ENCODE data around the gene RND3.

Gene RND3

DNA sequence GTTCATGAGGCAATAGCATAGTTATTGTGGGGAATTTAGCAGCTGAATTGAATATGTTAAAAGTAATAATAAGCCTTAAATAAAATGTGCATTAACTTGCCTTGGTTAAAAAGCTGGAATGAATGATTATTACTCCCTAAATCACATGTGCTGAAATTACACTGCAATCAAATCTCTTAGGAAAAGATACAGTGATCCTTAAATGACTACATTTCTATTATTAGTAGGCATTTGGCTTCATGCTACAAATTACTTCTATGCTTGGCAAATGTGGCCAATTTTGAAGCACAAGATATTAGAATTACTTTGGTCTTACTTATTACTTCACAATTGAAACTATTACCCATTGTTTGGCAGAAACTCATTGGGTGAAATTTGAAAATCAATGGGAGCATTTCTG, 5.4 kb downstream of the RND3 start:
- Histone ChIP-seq H3K4me3 (ENCODE audit: low read depth in 1 of 2, low read length in 1 of 2) (no peak overlapping the region), H3K4me1 (ENCODE audit: control insufficient read depth in 1 of 2, insufficient read depth in 1 of 2, low read depth in 1 of 2, low read length in 1 of 2) (no peaks in the 10 kb centered on the region), H3K27me3 (peaks cover 55% of the 10 kb centered on the region), H3K27ac (no peak overlapping the region), H3K9me3 (no peaks in the 10 kb centered on the region), H3K36me3 (no peaks in the 10 kb centered on the region)
- TF ChIP-seq, protein P1, sequence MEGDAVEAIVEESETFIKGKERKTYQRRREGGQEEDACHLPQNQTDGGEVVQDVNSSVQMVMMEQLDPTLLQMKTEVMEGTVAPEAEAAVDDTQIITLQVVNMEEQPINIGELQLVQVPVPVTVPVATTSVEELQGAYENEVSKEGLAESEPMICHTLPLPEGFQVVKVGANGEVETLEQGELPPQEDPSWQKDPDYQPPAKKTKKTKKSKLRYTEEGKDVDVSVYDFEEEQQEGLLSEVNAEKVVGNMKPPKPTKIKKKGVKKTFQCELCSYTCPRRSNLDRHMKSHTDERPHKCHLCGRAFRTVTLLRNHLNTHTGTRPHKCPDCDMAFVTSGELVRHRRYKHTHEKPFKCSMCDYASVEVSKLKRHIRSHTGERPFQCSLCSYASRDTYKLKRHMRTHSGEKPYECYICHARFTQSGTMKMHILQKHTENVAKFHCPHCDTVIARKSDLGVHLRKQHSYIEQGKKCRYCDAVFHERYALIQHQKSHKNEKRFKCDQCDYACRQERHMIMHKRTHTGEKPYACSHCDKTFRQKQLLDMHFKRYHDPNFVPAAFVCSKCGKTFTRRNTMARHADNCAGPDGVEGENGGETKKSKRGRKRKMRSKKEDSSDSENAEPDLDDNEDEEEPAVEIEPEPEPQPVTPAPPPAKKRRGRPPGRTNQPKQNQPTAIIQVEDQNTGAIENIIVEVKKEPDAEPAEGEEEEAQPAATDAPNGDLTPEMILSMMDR (IDR thresholded peaks at IDR 0.05): no peak

DNA sequence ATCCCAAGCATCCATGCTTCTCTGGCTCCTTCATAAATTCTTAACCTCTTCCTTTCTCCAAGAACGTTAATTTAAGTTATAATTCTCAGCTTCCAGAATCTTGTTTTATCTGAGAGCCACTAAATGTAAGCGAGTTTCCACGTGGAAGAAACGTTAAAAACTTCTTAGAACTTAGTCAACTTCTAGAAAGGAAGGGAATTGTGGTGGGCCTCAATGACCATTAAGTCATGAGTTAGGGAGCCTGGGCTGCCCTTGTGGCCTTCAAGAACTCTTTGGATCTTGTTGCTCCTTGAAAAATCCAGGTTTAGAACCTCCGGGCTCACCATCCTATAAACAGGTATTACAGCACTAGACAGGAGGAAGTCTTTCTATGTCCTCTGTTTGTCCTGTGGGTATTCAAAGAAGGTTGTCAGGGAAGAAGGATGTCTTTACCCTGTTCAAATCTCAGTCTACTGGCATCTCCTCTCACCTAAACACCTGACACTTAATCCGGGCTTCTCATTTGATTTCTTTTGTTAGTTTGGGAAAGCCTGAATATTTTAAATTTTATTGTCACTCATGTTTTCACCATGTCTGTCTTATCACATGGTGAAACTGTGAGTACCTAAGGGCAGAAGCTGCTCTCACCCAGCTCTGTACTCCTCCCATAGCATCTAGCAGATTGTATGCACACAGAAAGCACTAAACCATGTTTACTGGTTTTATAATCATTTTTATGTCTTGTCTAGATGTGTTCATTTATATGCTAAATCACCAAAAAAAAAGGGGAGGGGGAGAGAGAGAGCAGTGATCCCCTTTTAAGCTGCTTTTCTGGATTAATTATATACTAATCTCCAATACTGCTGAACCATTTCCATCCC, 6.3 kb downstream of the RND3 start:
- Histone ChIP-seq H3K4me3 (ENCODE audit: low read depth in 1 of 2, low read length in 1 of 2) (no peak overlapping the region), H3K27ac (no peak overlapping the region), H3K4me1 (ENCODE audit: control insufficient read depth in 1 of 2, insufficient read depth in 1 of 2, low read depth in 1 of 2, low read length in 1 of 2) (no peaks in the 10 kb centered on the region), H3K9me3 (no peaks in the 10 kb centered on the region), H3K27me3 (peaks cover 46% of the 10 kb centered on the region), H3K36me3 (no peaks in the 10 kb centered on the region)
- TF ChIP-seq, protein P1 (IDR thresholded peaks at IDR 0.05): no peak

DNA sequence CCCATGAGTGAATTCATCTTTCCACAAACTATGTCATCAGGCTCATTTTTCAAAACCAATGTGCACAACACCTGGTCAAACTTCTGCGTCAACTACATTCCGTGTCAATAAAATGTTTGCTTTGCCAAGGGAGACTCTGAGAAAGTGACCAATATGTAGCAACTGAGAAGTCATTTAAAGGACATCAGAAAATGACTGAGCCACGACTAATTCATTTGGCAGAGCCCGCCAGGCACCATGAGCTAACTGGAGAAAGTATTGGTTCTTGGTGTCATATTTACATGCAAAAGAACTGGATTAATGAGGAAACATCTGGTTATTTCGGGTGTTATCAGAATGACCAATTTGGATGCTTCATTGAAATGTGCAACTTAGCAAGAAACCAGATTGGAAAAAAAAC, 7.2 kb downstream of the RND3 start:
- TF ChIP-seq, protein P1 (IDR thresholded peaks at IDR 0.05): no peak
- Histone ChIP-seq H3K9me3 (no peaks in the 10 kb centered on the region), H3K27me3 (peaks cover 36% of the 10 kb centered on the region), H3K27ac (no peak overlapping the region), H3K4me3 (ENCODE audit: low read depth in 1 of 2, low read length in 1 of 2) (no peak overlapping the region), H3K4me1 (ENCODE audit: control insufficient read depth in 1 of 2, insufficient read depth in 1 of 2, low read depth in 1 of 2, low read length in 1 of 2) (no peaks in the 10 kb centered on the region), H3K36me3 (no peaks in the 10 kb centered on the region)

DNA sequence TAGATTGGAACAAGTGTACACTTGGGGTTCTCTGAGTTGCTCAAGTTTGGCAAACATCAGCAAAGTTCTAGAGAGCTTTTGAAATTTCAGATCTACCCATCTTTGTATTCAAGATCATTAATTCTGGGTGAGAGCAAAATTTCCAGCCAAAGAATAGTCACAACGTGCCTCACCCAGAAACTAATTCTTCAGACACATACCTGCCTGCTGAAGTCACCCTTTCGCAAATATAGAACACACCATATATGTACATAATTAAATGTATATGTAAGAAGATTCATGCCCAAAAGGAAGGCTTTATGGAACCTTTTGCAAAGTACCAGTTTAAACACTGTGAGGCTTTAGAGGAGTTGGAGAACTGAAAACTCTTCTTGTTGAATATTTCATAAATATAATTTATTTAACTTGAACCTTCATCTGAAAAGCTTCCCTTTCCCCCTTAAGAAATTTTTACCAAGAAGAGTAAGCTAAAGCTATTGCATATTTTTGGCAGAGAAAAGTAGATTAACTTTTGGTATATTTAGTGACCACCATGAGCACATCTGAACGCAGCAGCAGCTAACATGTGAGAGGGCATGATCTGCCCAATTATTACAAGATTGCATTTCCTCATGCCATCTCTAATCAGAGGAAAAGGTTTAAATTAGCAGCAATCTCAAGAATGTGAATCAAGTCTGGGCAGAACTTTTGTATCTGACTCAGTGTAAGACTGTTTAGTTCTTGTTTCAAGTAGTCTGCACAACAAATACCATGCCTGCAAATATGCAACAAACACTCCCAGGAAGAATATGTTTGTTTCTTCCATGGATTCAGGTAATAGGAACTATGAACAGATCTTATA, 8.2 kb downstream of the RND3 start:
- Histone ChIP-seq H3K36me3 (no peaks in the 10 kb centered on the region), H3K4me1 (ENCODE audit: control insufficient read depth in 1 of 2, insufficient read depth in 1 of 2, low read depth in 1 of 2, low read length in 1 of 2) (no peaks in the 10 kb centered on the region), H3K27me3 (peaks cover 27% of the 10 kb centered on the region), H3K27ac (no peak overlapping the region), H3K9me3 (no peaks in the 10 kb centered on the region), H3K4me3 (ENCODE audit: low read depth in 1 of 2, low read length in 1 of 2) (no peak overlapping the region)
- TF ChIP-seq, protein P1 (IDR thresholded peaks at IDR 0.05): no peak

DNA sequence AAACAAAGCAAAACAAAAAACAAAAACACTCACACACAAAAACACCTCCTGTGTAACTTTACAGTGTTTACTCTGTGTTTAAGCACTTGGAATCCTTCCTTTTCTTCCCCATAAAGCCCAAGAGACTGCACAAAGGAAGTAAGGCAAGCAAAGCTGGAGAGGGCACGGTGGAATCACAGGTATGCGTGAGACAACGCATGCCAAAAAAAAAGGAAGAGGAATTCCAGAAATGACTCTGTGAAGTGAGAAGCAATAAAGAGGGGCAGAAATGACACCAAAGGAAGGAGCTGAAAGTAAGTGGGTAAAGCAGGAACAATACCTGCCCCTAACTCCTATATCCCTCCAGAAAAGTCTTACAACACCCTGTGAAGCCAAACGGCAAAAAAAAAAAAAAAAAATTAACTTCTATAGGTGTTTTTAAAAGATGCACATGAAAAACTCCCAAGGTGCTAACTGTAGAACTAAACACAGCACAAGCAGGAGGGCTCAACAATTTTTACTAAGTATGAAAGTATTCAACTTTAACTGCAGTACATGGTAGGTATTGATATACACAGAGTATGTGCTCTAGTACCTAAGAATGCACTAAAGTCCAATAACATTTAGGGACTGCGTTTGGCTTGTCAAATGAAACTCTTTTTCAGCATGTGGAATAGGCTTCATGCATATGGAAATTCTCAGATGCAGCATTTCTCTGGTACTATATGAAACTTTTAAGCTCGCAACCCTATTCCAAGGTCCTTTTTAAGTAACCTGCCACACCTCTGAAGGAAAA, 9.1 kb downstream of the RND3 start:
- no peaks in the 10 kb centered on the region for H3K4me1 ChIP-seq (ENCODE audit: control insufficient read depth in 1 of 2, insufficient read depth in 1 of 2, low read depth in 1 of 2, low read length in 1 of 2)
- H3K27ac ChIP-seq: no peak overlapping the region
- peaks cover 18% of the 10 kb centered on the region for H3K27me3 ChIP-seq
- no peaks in the 10 kb centered on the region for H3K36me3 ChIP-seq
- H3K9me3 ChIP-seq: no peaks in the 10 kb centered on the region
- TF ChIP-seq, protein P1 (IDR thresholded peaks at IDR 0.05): no peak
- no peak overlapping the region for H3K4me3 ChIP-seq (ENCODE audit: low read depth in 1 of 2, low read length in 1 of 2)
